GM18951 (cell line): ENCODE measurements around the gene MAPK8IP1.

Experiments
- POLR2A ChIP-seq: IDR thresholded peaks from 4 replicates; pipeline ENCODE4 v1.6.1; 2011; ENCODE audit warnings: mild to moderate bottlenecking; ENCODE audit not compliant: insufficient read length, insufficient read depth; ENCODE audit errors: extremely low read depth
- in situ Hi-C: fragments of 300-500 bp; cut with MboI; formaldehyde crosslinking; loops from one replicate; pipeline ENCODE4 v1.12.0; 2022; ENCODE audit warnings: low sequenced_read_pairs, mixed read lengths, inconsistent platforms; ENCODE audit not compliant: unreplicated experiment

MAPK8IP1 gene

DNA sequence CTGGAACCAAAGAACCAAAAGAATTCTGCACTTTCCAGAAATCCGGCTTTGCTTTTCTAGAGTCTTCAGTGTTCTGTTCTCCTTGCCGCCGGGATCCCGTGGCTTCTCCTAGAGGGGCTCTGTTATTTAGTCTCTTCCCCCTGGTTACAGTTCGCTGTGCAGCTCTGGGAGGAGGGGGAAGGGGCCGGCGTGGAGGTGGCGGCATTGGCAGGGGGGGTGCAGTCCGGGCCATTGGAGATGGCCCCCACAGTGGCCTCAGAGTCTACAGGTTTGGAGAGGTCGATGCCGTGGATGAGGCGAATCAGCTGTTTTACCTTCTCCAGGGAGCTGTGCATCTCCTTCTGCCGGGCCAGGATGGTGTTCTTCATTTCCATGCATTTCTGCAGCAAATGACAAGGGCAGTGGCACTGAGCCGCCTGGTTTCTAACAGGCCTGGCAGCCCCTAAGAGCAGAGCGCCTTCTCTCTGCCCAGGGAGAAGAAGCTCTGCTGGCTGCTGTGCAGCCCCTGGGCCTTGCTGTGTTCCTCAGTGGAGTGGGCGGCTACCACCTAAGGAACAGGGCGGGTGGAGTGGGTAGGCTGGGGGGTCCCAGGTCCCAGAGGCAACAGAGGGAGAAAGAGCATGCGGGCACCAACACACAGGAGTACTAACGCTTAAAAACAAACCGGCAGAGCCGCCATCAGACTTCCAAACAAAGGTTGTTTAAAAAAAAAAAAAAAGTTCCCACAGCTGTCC lies 48.6 kb downstream of the MAPK8IP1 start:
- in situ Hi-C loops: no loop called here
- TF ChIP-seq POLR2A: no peak

DNA sequence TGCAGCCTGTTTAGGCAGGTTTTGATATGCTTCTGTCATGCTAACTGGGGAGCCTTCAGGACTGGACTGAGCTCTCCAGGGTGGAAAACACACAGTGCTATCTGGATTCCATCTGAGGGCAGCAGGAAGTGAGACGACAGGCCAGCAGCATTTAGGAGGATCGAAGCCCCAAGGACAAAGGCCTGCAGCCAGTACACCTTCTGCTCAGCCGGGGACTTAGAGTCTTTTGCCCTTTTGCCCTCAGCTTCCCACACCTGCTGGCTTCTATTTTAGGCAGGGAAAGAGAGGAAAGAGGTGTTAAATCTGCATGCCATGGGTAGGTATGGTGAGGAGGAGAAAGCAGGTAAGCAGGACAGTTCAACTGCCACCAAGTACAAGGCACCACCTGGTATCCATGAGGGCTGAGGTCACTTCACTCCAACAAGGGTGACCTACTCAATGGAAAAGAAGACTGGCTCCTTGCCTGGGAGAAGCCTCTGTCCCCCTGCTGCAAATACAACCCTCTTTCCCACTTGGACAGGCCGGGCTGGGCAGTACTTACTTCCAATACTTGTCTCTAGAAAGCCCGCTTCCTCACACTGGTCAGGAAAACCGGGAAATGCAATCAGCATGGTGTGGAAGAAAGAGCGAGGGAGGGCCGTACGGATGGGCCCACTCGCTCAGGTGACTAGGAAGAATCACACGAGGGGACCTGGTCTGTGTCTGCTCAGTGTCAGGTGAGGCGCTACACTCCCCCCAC lies 49.3 kb downstream of the MAPK8IP1 start:
- in situ Hi-C loops: no loop called here
- TF ChIP-seq POLR2A: no peak

DNA sequence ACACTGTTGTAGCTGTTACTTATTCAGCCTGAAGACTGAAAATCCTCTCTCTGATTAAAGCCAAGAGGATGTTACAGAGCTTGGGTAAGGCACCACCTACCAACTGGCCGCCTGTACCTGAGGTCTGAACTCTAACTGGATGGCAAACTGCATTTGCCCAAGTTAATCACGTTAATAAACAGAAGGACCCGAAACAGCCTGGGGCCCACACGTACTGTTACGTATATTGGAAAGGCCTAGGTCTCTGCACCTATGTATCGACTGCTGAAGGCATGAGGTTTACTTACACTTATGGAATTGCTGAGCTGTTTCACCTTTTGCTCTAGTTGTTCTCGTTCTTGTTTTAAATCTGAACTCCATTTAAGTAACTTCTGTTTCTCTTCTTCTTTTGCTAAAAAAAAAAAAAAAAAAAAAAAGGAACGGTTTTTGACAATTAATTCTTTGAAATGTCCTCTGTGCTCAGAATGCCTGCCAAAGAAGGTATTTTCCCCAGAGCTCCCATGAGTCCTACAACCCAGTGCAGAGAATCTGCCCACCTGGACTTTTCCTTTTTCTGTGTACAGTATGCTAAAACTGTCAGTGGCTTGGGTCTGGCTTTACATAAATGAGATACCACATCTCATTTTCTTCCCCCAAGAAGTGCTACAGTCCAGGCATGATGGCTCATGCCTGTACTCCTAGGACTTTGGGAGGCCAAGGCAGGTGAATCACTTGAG lies 50.1 kb downstream of the MAPK8IP1 start:
- in situ Hi-C loops: no loop called here
- TF ChIP-seq POLR2A: no peak

- no peak for TF ChIP-seq POLR2A
- in situ Hi-C loops: no loop called here
Measured at GRCh38 chr11:45936511-45937054, 51.1 kb downstream of the MAPK8IP1 start.

- no peak for TF ChIP-seq POLR2A
- in situ Hi-C loops: no loop called here
Measured at GRCh38 chr11:45937916-45938315, 52.5 kb downstream of the MAPK8IP1 start.

DNA sequence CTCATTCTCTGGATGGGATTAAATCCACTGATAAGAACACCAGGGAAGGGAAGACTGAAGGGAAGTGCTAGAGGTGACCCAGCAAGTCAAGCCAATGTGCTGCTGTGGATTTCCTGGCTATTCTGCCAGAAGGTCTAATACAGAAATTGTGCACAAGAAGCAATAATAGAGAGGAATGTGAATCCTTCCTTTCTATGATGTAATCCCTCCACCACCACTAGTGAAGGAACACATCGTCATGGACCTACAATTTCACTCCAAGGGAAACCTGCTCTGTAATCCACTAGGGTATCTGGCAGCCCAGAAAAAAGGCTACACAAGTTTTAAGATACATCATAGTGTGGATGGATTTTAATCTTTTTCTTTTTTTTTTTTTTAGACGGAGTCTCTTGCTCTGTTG lies 54.4 kb downstream of the MAPK8IP1 start:
- in situ Hi-C loops: no loop called here
- no peak for TF ChIP-seq POLR2A

DNA sequence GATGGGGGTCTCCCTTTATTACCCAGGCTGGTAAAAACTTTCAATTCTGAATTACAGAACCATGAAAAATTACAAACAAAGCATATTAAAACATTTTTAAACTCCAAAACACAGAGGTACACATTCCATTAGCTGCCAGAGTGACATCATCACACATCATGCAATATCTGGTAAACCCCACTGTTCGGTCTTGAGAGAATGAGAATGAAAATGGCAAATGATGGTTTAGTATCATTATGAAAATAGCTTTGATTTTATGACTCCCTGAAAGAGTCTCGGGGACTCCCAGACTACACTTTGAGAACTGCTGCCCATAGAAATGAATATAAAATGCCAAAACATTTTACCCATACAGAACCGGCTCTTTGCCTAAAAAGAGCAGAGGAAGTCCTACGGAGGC lies 55.8 kb downstream of the MAPK8IP1 start:
- TF ChIP-seq POLR2A: no peak
- in situ Hi-C loops: no loop called here

DNA sequence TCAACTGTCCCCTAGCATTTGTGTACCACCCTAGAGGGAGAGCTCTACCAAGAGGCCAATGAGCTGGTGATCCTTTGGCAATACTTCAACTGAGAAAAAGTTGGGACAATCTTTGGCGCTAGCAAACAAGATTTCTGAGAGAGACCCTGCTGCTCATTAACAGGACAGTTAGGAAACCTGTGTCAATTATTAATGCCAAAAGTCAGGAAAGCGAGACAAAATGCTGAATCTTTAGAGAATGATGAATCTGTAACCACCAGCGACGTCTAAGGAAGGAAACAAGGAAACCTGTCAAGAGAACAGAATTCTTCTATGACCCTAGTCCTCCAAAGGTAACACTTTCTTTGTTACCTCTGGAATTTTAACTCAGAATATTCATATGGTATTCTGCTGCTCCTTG lies 56.9 kb downstream of the MAPK8IP1 start:
- no peak for TF ChIP-seq POLR2A
- in situ Hi-C loops: no loop called here

- in situ Hi-C loops: no loop called here
- no peak for TF ChIP-seq POLR2A
Measured at GRCh38 chr11:45945397-45945999, 60.0 kb downstream of the MAPK8IP1 start.

- TF ChIP-seq POLR2A: no peak
Measured at GRCh38 chr11:45947885-45948284, 62.4 kb downstream of the MAPK8IP1 start.

DNA sequence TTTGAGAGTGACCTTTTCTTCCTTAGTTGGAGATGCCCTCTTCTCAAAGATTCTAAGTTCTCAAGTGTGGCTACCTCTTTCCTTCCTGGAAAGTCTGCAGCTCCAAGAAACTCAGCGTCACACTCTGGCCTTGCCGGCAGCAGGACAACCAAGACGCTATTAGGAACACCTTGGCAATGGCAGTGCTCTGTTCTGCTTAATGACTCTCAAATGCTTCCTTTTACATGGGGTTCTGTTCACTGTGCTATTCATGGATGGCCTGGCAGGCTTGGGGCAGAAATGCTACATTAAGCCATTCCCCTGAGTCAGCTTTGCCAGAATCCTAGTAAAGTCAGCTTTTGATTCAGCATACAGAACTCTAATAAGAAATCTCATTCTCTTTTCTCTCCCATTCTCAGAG lies 62.9 kb downstream of the MAPK8IP1 start:
- no peak for TF ChIP-seq POLR2A
- in situ Hi-C loops: no loop called here

More at GRCh38 chr11:45947885-45948284, 62.4 kb downstream of the MAPK8IP1 start:
- in situ Hi-C loops: no loop called here

- in situ Hi-C loops: no loop called here
- TF ChIP-seq POLR2A: no peak
Measured at GRCh38 chr11:45949992-45950407, 64.5 kb downstream of the MAPK8IP1 start.
